ENCODE data around the gene UNKL.

Gene UNKL

GRCh38 chr16:1401758-1402154, 12.7 kb downstream of the UNKL start:
- no peak for DNase-seq (ENCODE audit: extremely low read depth, low read depth)
- no peak overlapping the region for H3K4me3 ChIP-seq (replicated peaks; ENCODE audit: low read depth, low read length)
- no peak for TF ChIP-seq CTCF (IDR thresholded peaks at IDR 0.05; ENCODE audit: low read depth, low read length, missing control alignments)

- H3K4me3 ChIP-seq (replicated peaks; ENCODE audit: low read depth, low read length), result no peak overlapping the region
- TF ChIP-seq CTCF (IDR thresholded peaks at IDR 0.05; ENCODE audit: low read depth, low read length, missing control alignments), result no peak
- DNase-seq (ENCODE audit: extremely low read depth, low read depth), result no peak
Measured at GRCh38 chr16:1401061-1401757, 13.3 kb downstream of the UNKL start.

- DNase-seq (ENCODE audit: extremely low read depth, low read depth), result no peak
- no peak overlapping the region for H3K4me3 ChIP-seq (replicated peaks; ENCODE audit: low read depth, low read length)
- no peak for TF ChIP-seq CTCF (IDR thresholded peaks at IDR 0.05; ENCODE audit: low read depth, low read length, missing control alignments)
Measured at GRCh38 chr16:1398826-1399581, 15.5 kb downstream of the UNKL start.

GRCh38 chr16:1398351-1398750, 16.2 kb downstream of the UNKL start:
- DNase-seq (ENCODE audit: extremely low read depth, low read depth), result no peak
- no peak for TF ChIP-seq CTCF (IDR thresholded peaks at IDR 0.05; ENCODE audit: low read depth, low read length, missing control alignments)
- H3K4me3 ChIP-seq (replicated peaks; ENCODE audit: low read depth, low read length), result no peak overlapping the region

- no peak overlapping the region for H3K4me3 ChIP-seq (replicated peaks; ENCODE audit: low read depth, low read length)
- DNase-seq (ENCODE audit: extremely low read depth, low read depth), result no peak
- no peak for TF ChIP-seq CTCF (IDR thresholded peaks at IDR 0.05; ENCODE audit: low read depth, low read length, missing control alignments)
Measured at GRCh38 chr16:1397779-1398178, 16.7 kb downstream of the UNKL start.

- DNase-seq (ENCODE audit: extremely low read depth, low read depth), result no peak
- no peak for TF ChIP-seq CTCF (IDR thresholded peaks at IDR 0.05; ENCODE audit: low read depth, low read length, missing control alignments)
Measured at GRCh38 chr16:1395444-1396031, 19.0 kb downstream of the UNKL start.

More at GRCh38 chr16:1395444-1396031, 19.0 kb downstream of the UNKL start:
- no peak overlapping the region for H3K4me3 ChIP-seq (replicated peaks; ENCODE audit: low read depth, low read length)

Data from HFF-Myc (cell line).